GM12892 (cell line): ENCODE results near the gene REX1BD.

ENCODE experiments used
- POLR2AphosphoS5 ChIP-seq: IDR thresholded peaks from 2 replicates; pipeline ENCODE4 v1.6.1; 2011; ENCODE audit warnings: low read depth, low read length, control low read depth
- TAF1 ChIP-seq: IDR thresholded peaks from 2 replicates; pipeline ENCODE4 v1.6.1; 2011; ENCODE audit warnings: low read depth, mild to moderate bottlenecking, control low read depth, low read length, borderline replicate concordance

DNA sequence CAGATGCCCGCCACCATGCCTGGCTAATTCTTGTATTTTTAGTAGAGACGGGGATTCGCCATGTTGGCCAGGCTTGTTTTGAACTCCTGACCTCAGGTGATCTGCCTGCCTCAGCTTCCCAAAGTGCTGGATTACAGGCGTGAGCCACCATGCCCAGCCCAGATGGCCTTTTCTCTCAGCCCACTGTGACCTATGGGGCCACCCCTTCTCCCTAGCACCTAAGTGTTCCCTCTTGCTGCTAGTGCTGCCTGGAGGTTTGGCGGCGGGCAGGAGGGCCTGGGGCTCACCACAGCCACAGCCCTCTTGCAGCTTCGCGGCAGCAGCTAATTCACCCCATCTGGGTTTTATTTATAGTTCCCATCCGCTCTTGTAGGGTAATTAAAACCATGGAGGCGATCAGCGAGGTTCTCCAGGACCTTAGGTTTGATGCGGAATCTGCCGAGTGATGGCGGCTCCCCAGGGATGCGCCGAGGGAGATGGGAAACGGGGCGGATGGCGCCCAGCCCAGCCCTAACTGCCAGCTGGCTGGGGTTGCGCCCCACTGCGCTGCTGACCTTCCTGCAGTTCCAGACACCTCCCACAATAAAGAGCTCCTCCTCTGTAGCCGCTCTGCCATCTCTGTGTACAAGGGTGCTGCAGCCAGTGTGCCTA, 3.3 kb downstream of the REX1BD start:
- no peak for TF ChIP-seq POLR2AphosphoS5
- no peak for TF ChIP-seq TAF1
